ENCODE results near the gene PDGFRB. TPM values are rescaled to one million over a fixed set of nuclear protein-coding genes. Genes with fewer than 3 reads are reported as not detected.

The PDGFRB gene
- total RNA-seq, 1 experiment from 2014 or later: 0.63 TPM

GRCh38 chr5:150065346-150065745 is 90.3 kb downstream of the PDGFRB start:
- DNase-seq (ENCODE audit: unreplicated experiment): no peak
- no peak overlapping the region for H3K27ac Mint-ChIP-seq (ENCODE audit: low read depth, unreplicated experiment)
- no peak overlapping the region for H3K4me3 Mint-ChIP-seq (ENCODE audit: unreplicated experiment)
- peaks cover 15% of the 10 kb centered on the region for H3K4me1 Mint-ChIP-seq (ENCODE audit: insufficient read depth, unreplicated experiment)
- no peaks in the 10 kb centered on the region for H3K36me3 Mint-ChIP-seq (ENCODE audit: insufficient read depth, unreplicated experiment)
- intact Hi-C loops (cut with micrococcal nuclease): no loop called here
- BruUV-seq (replicated peaks): no TSS peak
- no peaks in the 10 kb centered on the region for H3K9me3 Mint-ChIP-seq (ENCODE audit: unreplicated experiment)
- H3K27me3 Mint-ChIP-seq (ENCODE audit: insufficient read depth, unreplicated experiment): no peaks in the 10 kb centered on the region
- no peak for TF ChIP-seq CTCF (IDR thresholded peaks at IDR 0.05; ENCODE audit: unreplicated experiment)
- ChIA-PET POLR2A (interaction anchor here (0.6 to 1.0 kb wide), 2 partner anchors 17 to 29 kb away, joined by 3 read pairs; no protein-coding TSS in a partner anchor), CTCF (interaction anchor here (0.5 to 1.1 kb wide), 3 partner anchors 12 to 353 kb away, joined by 3 to 5 read pairs (median 5); no protein-coding TSS in a partner anchor)

DNA sequence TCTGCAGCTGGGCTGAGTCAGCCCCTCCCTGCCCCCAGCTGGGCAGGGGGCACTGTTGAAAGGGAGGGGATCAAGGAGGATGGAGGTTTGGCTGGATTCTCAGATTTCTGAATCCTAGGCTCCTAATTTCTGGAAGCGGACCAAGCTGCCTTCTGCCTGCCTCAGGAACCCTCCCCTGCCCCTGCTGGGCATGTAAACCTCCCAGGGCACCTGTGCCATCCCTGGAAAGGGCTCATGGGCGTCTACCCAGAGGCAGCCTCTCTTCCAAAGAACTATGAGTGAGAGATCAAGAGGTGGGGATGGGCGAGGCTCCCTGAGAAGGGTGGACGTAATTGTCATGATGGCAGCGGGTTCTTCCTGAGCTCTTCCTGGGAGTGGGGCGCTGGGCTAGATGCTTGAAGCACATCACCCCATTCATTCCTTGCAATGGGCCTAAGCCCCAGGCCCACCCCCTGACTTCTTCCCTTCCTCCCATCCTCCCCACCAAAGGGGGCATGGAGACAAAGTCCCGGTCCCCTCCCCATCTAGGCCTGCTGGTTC is 90.9 kb downstream of the PDGFRB start:
- POLR2A ChIA-PET: no interaction called here
- BruUV-seq (replicated peaks): no TSS peak
- Mint-ChIP-seq H3K9me3 (ENCODE audit: unreplicated experiment) (no peaks in the 10 kb centered on the region), H3K27me3 (ENCODE audit: insufficient read depth, unreplicated experiment) (no peaks in the 10 kb centered on the region), H3K27ac (ENCODE audit: low read depth, unreplicated experiment) (no peak overlapping the region), H3K4me1 (ENCODE audit: insufficient read depth, unreplicated experiment) (peaks cover 15% of the 10 kb centered on the region), H3K36me3 (ENCODE audit: insufficient read depth, unreplicated experiment) (no peaks in the 10 kb centered on the region), H3K4me3 (ENCODE audit: unreplicated experiment) (no peak overlapping the region)
- intact Hi-C loops (cut with micrococcal nuclease): no loop called here
- CTCF ChIA-PET: interaction anchor here (0.5 kb wide), 2 partner anchors 296 to 353 kb away, joined by 3 to 5 read pairs; no protein-coding TSS in a partner anchor
- TF ChIP-seq CTCF (IDR thresholded peaks at IDR 0.05; ENCODE audit: unreplicated experiment): no peak
- DNase-seq (ENCODE audit: unreplicated experiment): no peak

Other genes starting within 250 kb of the PDGFRB start
- gene PDE6A, start 211.1 kb downstream of the PDGFRB start, total RNA-seq (2022): 0.22 and 0.42 TPM in 2 replicates
- 44.1 and 56.2 TPM in 2 replicates for gene SLC26A2, start 195.1 kb downstream of the PDGFRB start, total RNA-seq (2022)
- 9.0 and 10.6 TPM in 2 replicates for gene TIGD6, start 155.2 kb downstream of the PDGFRB start, total RNA-seq (2022)
- 66.8 and 67.8 TPM in 2 replicates for gene HMGXB3, start 155.1 kb downstream of the PDGFRB start, total RNA-seq (2022)
- gene CSF1R, start 69.3 kb downstream of the PDGFRB start, total RNA-seq (2022): 0.88 and 1.6 TPM in 2 replicates
- gene CDX1, start 10.9 kb upstream of the PDGFRB start, total RNA-seq (2022): not detected in 2 replicates
- not detected in 2 replicates for gene SLC6A7, start 34.2 kb upstream of the PDGFRB start, total RNA-seq (2022)
- gene CAMK2A, start 133.9 kb upstream of the PDGFRB start, total RNA-seq (2022): not detected in 2 replicates
- gene ARSI, start 147.1 kb upstream of the PDGFRB start, total RNA-seq (2022): 0.19 and 0.25 TPM in 2 replicates
- 68.4 and 83.5 TPM in 2 replicates for gene TCOF1, start 201.9 kb upstream of the PDGFRB start, total RNA-seq (2022)

All from MCF 10A (cell line).